Lower lobe of right lung (tissue), 2 donors: ENCODE measurements around the gene ISCA2. TPM values are rescaled to one million over a fixed set of nuclear protein-coding genes. Genes with fewer than 3 reads are reported as not detected.

Experiments used
- ATAC-seq, 2 donors: fragments of 200-7000 bp; cut with Tn5 transposase; one replicate each; pipeline ENCODE4 v1.9.1; 2020 to 2022; ENCODE audit warnings: mild to moderate bottlenecking in 2 of 2, moderate library complexity in 2 of 2
- DNase-seq: peaks from one replicate; pipeline ENCODE4 v3.0.0-alpha.2; 2020
- H3K27ac ChIP-seq: fragments of 200-600 bp; one replicate; pipeline ENCODE4 v1.8.0; 2022
- H3K27me3 ChIP-seq: fragments of 200-600 bp; one replicate; pipeline ENCODE4 v1.8.0; 2022; ENCODE audit warnings: low read depth
- H3K36me3 ChIP-seq: fragments of 200-600 bp; one replicate; pipeline ENCODE4 v1.8.0; 2022; ENCODE audit warnings: mild to moderate bottlenecking
- H3K4me1 ChIP-seq: fragments of 200-600 bp; one replicate; pipeline ENCODE4 v1.8.0; 2022
- H3K4me3 ChIP-seq: fragments of 200-600 bp; one replicate; pipeline ENCODE4 v1.8.0; 2022; ENCODE audit warnings: mild to moderate bottlenecking
- H3K9me3 ChIP-seq: fragments of 200-600 bp; one replicate; pipeline ENCODE4 v1.8.0; 2022
- intact Hi-C: fragments of 100-400 bp; cut with DNase I; formaldehyde crosslinking; loops from one replicate; pipeline ENCODE4 v1.11.0; 2022
- total RNA-seq: library from RNA; stranded (reverse); fragmentation: NEBNext Ultra II Directional; extraction: Animal tissue kit (Norgen Biotek cat#: 25700); gene quantifications from one replicate; pipeline ENCODE4 v1.2.1, GENCODE V29; 2021
- TF ChIP-seq, protein P1 (sequence below): fragments of 200-600 bp; IDR thresholded peaks from one replicate; pipeline ENCODE4 v1.8.0; 2022; ENCODE audit warnings: antibody characterized with exemption, mild to moderate bottlenecking
- donor health status: DM: no; HTN: yes; CAD: no; lungs with severe emphysema.

ISCA2 gene
- total RNA-seq, 1 donor from 2014 or later: 23.4 TPM

GRCh38 chr14:74459289-74459946 lies 34.1 kb upstream of the ISCA2 start:
- H3K4me3 ChIP-seq: no peak overlapping the region
- no peak for DNase-seq
- H3K27ac ChIP-seq: no peak overlapping the region
- intact Hi-C loops: no loop called here
- H3K27me3 ChIP-seq: no peaks in the 10 kb centered on the region
- H3K4me1 ChIP-seq: no peaks in the 10 kb centered on the region
- peak; percentile 60 to 66 for ATAC-seq
- H3K36me3 ChIP-seq: no peaks in the 10 kb centered on the region
- no peaks in the 10 kb centered on the region for H3K9me3 ChIP-seq
- TF ChIP-seq, protein P1, sequence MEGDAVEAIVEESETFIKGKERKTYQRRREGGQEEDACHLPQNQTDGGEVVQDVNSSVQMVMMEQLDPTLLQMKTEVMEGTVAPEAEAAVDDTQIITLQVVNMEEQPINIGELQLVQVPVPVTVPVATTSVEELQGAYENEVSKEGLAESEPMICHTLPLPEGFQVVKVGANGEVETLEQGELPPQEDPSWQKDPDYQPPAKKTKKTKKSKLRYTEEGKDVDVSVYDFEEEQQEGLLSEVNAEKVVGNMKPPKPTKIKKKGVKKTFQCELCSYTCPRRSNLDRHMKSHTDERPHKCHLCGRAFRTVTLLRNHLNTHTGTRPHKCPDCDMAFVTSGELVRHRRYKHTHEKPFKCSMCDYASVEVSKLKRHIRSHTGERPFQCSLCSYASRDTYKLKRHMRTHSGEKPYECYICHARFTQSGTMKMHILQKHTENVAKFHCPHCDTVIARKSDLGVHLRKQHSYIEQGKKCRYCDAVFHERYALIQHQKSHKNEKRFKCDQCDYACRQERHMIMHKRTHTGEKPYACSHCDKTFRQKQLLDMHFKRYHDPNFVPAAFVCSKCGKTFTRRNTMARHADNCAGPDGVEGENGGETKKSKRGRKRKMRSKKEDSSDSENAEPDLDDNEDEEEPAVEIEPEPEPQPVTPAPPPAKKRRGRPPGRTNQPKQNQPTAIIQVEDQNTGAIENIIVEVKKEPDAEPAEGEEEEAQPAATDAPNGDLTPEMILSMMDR: peak; percentile 49

- H3K36me3 ChIP-seq: no peaks in the 10 kb centered on the region
- no peaks in the 10 kb centered on the region for H3K27me3 ChIP-seq
- H3K9me3 ChIP-seq: no peaks in the 10 kb centered on the region
- H3K4me3 ChIP-seq: no peak overlapping the region
- no peak for ATAC-seq
- DNase-seq: no peak
- intact Hi-C loops: no loop called here
- no peak overlapping the region for H3K27ac ChIP-seq
- no peaks in the 10 kb centered on the region for H3K4me1 ChIP-seq
- TF ChIP-seq, protein P1: no peak
Measured at GRCh38 chr14:74459976-74460375, 33.6 kb upstream of the ISCA2 start.

DNA sequence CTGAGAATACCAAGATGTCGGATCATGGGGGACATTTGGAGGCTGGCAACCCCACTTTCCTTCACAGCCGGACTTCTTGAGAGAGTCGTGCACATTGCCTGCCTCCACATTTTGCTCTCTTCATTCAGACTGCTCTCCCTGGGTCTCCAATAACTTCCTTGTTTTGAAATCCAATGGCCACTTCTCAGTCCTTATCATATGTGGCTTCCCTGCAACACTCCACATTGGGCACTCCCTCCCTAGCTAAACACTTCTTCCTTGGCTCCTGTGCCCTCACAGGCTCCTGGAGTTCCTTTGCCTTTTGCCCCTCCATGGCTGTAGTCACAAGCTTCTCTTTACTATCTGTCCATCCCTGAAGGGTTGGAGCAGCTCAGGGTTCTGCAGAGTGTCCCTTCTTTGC lies 30.6 kb upstream of the ISCA2 start:
- peak; percentile 73 to 74 for ATAC-seq
- intact Hi-C loops: no loop called here

GRCh38 chr14:74463697-74464096 lies 29.9 kb upstream of the ISCA2 start:
- Histone ChIP-seq H3K4me1 (no peaks in the 10 kb centered on the region), H3K4me3 (no peak overlapping the region), H3K9me3 (no peaks in the 10 kb centered on the region), H3K27me3 (no peaks in the 10 kb centered on the region), H3K36me3 (no peaks in the 10 kb centered on the region), H3K27ac (no peak overlapping the region)
- TF ChIP-seq, protein P1: no peak
- ATAC-seq: no peak
- no peak for DNase-seq
- intact Hi-C loops: no loop called here

More for the DNA sequence above, 30.6 kb upstream of the ISCA2 start:
- TF ChIP-seq, protein P1: no peak
- H3K4me3 ChIP-seq: no peak overlapping the region
- no peaks in the 10 kb centered on the region for H3K9me3 ChIP-seq
- H3K36me3 ChIP-seq: no peaks in the 10 kb centered on the region
- no peaks in the 10 kb centered on the region for H3K4me1 ChIP-seq
- H3K27ac ChIP-seq: no peak overlapping the region
- H3K27me3 ChIP-seq: no peaks in the 10 kb centered on the region
- no peak for DNase-seq

DNA sequence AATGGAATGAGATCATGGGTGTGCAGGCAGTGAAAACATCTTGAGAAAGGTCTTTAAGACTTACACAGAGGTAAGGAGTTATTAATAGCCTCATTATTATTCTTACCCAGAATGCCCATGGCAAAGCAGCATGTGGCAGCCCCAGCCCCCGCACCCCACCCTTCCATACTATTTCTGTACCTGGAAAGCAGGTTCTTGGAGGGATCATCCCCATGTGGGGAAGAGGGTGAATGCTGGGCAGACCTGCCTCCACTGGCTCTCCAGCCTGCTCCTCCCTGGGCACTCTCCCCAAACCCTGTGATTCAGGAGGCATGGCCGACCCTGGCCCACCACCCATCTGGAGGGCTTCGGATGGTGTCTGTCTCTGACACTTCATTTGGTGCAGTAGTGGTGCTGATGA lies 28.8 kb upstream of the ISCA2 start:
- no peak overlapping the region for H3K4me3 ChIP-seq
- H3K4me1 ChIP-seq: peaks cover 4% of the 10 kb centered on the region
- no peak overlapping the region for H3K27ac ChIP-seq
- H3K36me3 ChIP-seq: peaks cover 5% of the 10 kb centered on the region
- no peaks in the 10 kb centered on the region for H3K9me3 ChIP-seq
- no peak for DNase-seq
- TF ChIP-seq, protein P1: no peak
- no peaks in the 10 kb centered on the region for H3K27me3 ChIP-seq
- no peak for ATAC-seq
- intact Hi-C loops: no loop called here
